GM19099 (cell line): ENCODE results near the gene OLFML2A.

ENCODE experiments used
- POLR2A ChIP-seq: IDR thresholded peaks from 3 replicates; pipeline ENCODE4 v1.6.1; 2011; ENCODE audit warnings: low read depth; ENCODE audit not compliant: insufficient read length; ENCODE audit errors: extremely low read depth

The OLFML2A gene

GRCh38 chr9:124781967-124782660, 5.2 kb downstream of the OLFML2A start:
- TF ChIP-seq POLR2A: no peak

- TF ChIP-seq POLR2A: no peak
These were observed 6.0 kb downstream of the OLFML2A start for GRCh38 chr9:124782661-124783574.

- TF ChIP-seq POLR2A: no peak
These were observed 6.9 kb downstream of the OLFML2A start for GRCh38 chr9:124783830-124784229.

GRCh38 chr9:124784509-124784908, 7.6 kb downstream of the OLFML2A start:
- TF ChIP-seq POLR2A: no peak

- TF ChIP-seq POLR2A: no peak
These were observed 10.1 kb downstream of the OLFML2A start for GRCh38 chr9:124786881-124787573.

GRCh38 chr9:124788542-124789217, 11.7 kb downstream of the OLFML2A start:
- no peak for TF ChIP-seq POLR2A

- TF ChIP-seq POLR2A: no peak
These were observed 12.6 kb downstream of the OLFML2A start for GRCh38 chr9:124789531-124789930.

GRCh38 chr9:124790301-124790700, 13.4 kb downstream of the OLFML2A start:
- TF ChIP-seq POLR2A: no peak

- no peak for TF ChIP-seq POLR2A
These were observed 14.0 kb downstream of the OLFML2A start for GRCh38 chr9:124790801-124791505.

GRCh38 chr9:124792257-124793014, 15.5 kb downstream of the OLFML2A start:
- no peak for TF ChIP-seq POLR2A

GRCh38 chr9:124793015-124793541, 16.1 kb downstream of the OLFML2A start:
- no peak for TF ChIP-seq POLR2A

- no peak for TF ChIP-seq POLR2A
These were observed 18.1 kb downstream of the OLFML2A start for GRCh38 chr9:124794902-124795491.

GRCh38 chr9:124795881-124796431, 19.0 kb downstream of the OLFML2A start:
- no peak for TF ChIP-seq POLR2A
